Fibroblast of lung (primary cell): Measurements from ENCODE around the gene COG8. TPM values are rescaled to one million over a fixed set of nuclear protein-coding genes. Genes with fewer than 3 reads are reported as not detected.
A peak's percentile ranks its signal among the peaks of the same experiment; 100 is the strongest.

Source experiments
- DNase-seq, 2 donors: peaks; one replicate each; pipeline versions ENCODE4 v3.0.0 to v3.0.0-alpha.2; 2010; ENCODE audit warnings: low read depth in 2 of 2
- H2AFZ ChIP-seq: 2 replicates; pipeline ENCODE4 v1.5.1; 2012; ENCODE audit warnings: low read length, control low read depth, inconsistent platforms
- H3K27ac ChIP-seq: 2 replicates; pipeline ENCODE4 v1.5.1; 2011; ENCODE audit warnings: low read length, control low read depth; ENCODE audit not compliant: insufficient read depth
- H3K27me3 ChIP-seq: 2 replicates; pipeline ENCODE4 v1.5.1; 2011; ENCODE audit warnings: mild to moderate bottlenecking, low read length; ENCODE audit not compliant: control insufficient read depth, insufficient read depth
- H3K36me3 ChIP-seq: 2 replicates; pipeline ENCODE4 v1.5.1; 2011; ENCODE audit warnings: low read length; ENCODE audit not compliant: control insufficient read depth, insufficient read depth
- H3K4me1 ChIP-seq: 2 replicates; pipeline ENCODE4 v1.5.1; 2011; ENCODE audit warnings: low read length; ENCODE audit not compliant: control insufficient read depth, insufficient read depth; ENCODE audit errors: extremely low read depth
- H3K4me2 ChIP-seq: 2 replicates; pipeline ENCODE4 v1.5.1; 2011; ENCODE audit warnings: low read length, control low read depth; ENCODE audit not compliant: insufficient read depth; ENCODE audit errors: extremely low read depth
- H3K4me3 ChIP-seq, 4 experiments: fragments of 200-600 bp in 1 of 4; sonication (generic) in 1 of 4; replicated peaks in 1 of 4; 2 replicates each; pipeline ENCODE4 v1.5.1; 2011 to 2016; ENCODE audit warnings: low read length in 4 of 4, low read depth in 3 of 4, mild to moderate bottlenecking in 3 of 4, control low read depth in 2 of 4, inconsistent platforms in 1 of 4, mixed read lengths in 1 of 4; ENCODE audit not compliant: insufficient read depth in 1 of 4; ENCODE audit errors: control extremely low read depth in 1 of 4
- H3K79me2 ChIP-seq: 2 replicates; pipeline ENCODE4 v1.5.1; 2012; ENCODE audit warnings: mild to moderate bottlenecking, low read length, inconsistent platforms; ENCODE audit not compliant: control insufficient read depth, insufficient read depth
- H3K9ac ChIP-seq: 2 replicates; pipeline ENCODE4 v1.5.1; 2011; ENCODE audit warnings: mild to moderate bottlenecking, low read length, control low read depth; ENCODE audit not compliant: insufficient read depth
- H3K9me3 ChIP-seq: 2 replicates; pipeline ENCODE4 v1.5.1; 2012; ENCODE audit warnings: low read depth, low read length; ENCODE audit not compliant: control insufficient read depth, insufficient read depth
- H4K20me1 ChIP-seq: 2 replicates; pipeline ENCODE4 v1.5.1; 2011; ENCODE audit warnings: low read length; ENCODE audit not compliant: control insufficient read depth, insufficient read depth; ENCODE audit errors: extremely low read depth
- CTCF ChIP-seq, 2 donors: IDR thresholded peaks in 1 of 2; conservative IDR thresholded peaks in 1 of 2; 1 replicate in 1 of 2; 2 replicates in 1 of 2; pipeline ENCODE4 v1.5.1; 2011 to 2012; ENCODE audit warnings: low read length in 2 of 2, control low read depth in 1 of 2, inconsistent platforms in 1 of 2, low read depth in 1 of 2, mild to moderate bottlenecking in 1 of 2
- EZH2 ChIP-seq: IDR thresholded peaks from 2 replicates; pipeline ENCODE4 v1.5.1; 2012; ENCODE audit warnings: low read length, control low read depth, mild to moderate bottlenecking; ENCODE audit errors: missing control alignments
- polyA plus RNA-seq, 2 donors: library from polyadenylated mRNA; depleted of rRNA in 1 of 2; stranded (reverse) in 1 of 2; unstranded in 1 of 2; fragments of >200 nt; gene quantifications; 2 replicates each; pipeline ENCODE4 v1.2.1, GENCODE V29; 2011 to 2012; ENCODE audit warnings: missing spikeins in 1 of 2
- total RNA-seq: library from RNA; depleted of rRNA; stranded (reverse); fragments of >200 nt; gene quantifications from 2 replicates; pipeline ENCODE4 v1.2.1, GENCODE V29; 2014

COG8 gene
- total and polyA plus RNA-seq, 2 donors (not counting 1 experiment from before 2014, with no cell fraction given): 20.0 to 29.2 TPM

GRCh38 chr16:69316595-69317034 lies 22.7 kb downstream of the COG8 start:
- Histone ChIP-seq H3K9ac (no peak overlapping the region), H3K4me2 (no peak overlapping the region), H3K4me1 (no peaks in the 10 kb centered on the region), H3K79me2 (peaks cover 38% of the 10 kb centered on the region), H3K36me3 (peaks cover 39% of the 10 kb centered on the region), H2AFZ (no peak overlapping the region), H3K27me3 (no peaks in the 10 kb centered on the region), H3K27ac (no peak overlapping the region), H4K20me1 (no peaks in the 10 kb centered on the region), H3K4me3 (no peak overlapping the region), H3K9me3 (no peaks in the 10 kb centered on the region)
- no peak for DNase-seq
- TF ChIP-seq EZH2 (no peak), CTCF (conservative IDR thresholded peaks at IDR 0.05 in 1 of 2, IDR thresholded peaks at IDR 0.05 in 1 of 2; ENCODE audit: low read depth in 1 of 2, low read length in 2 of 2) (no peak)

- Histone ChIP-seq H3K27ac (no peak overlapping the region), H4K20me1 (no peaks in the 10 kb centered on the region), H3K4me3 (no peak overlapping the region), H3K36me3 (peaks cover 36% of the 10 kb centered on the region), H3K9ac (no peak overlapping the region), H3K27me3 (no peaks in the 10 kb centered on the region), H3K4me2 (no peak overlapping the region), H2AFZ (no peak overlapping the region), H3K4me1 (no peaks in the 10 kb centered on the region), H3K9me3 (no peaks in the 10 kb centered on the region), H3K79me2 (peaks cover 37% of the 10 kb centered on the region)
- peak in 1 of 2 donors; percentile 17 for DNase-seq
- TF ChIP-seq EZH2 (no peak), CTCF (conservative IDR thresholded peaks at IDR 0.05 in 1 of 2, IDR thresholded peaks at IDR 0.05 in 1 of 2; ENCODE audit: low read depth in 1 of 2, low read length in 2 of 2) (no peak)
These were observed 23.7 kb downstream of the COG8 start for GRCh38 chr16:69315486-69316311.

- Histone ChIP-seq H3K27ac (no peak overlapping the region), H4K20me1 (no peaks in the 10 kb centered on the region), H3K9me3 (no peaks in the 10 kb centered on the region), H3K27me3 (no peaks in the 10 kb centered on the region), H3K4me3 (no peak overlapping the region), H2AFZ (no peak overlapping the region), H3K36me3 (peaks cover 25% of the 10 kb centered on the region), H3K4me2 (no peak overlapping the region), H3K4me1 (no peaks in the 10 kb centered on the region), H3K79me2 (peaks cover 37% of the 10 kb centered on the region), H3K9ac (no peak overlapping the region)
- no peak for DNase-seq
- no peak for TF ChIP-seq EZH2
- TF ChIP-seq CTCF (conservative IDR thresholded peaks at IDR 0.05 in 1 of 2, IDR thresholded peaks at IDR 0.05 in 1 of 2; ENCODE audit: low read depth in 1 of 2, low read length in 2 of 2): no peak
These were observed 24.8 kb downstream of the COG8 start for GRCh38 chr16:69314534-69314933.
